Neuron (in vitro differentiated cells): ENCODE data around the gene PIPOX.
"Not testable (repeated sequence)": the region's sequence is repeated elsewhere in the genome, so short reads cannot be mapped to it uniquely, and the experiment has no call there.

Source experiments
- H2AFZ ChIP-seq: one replicate; pipeline ENCODE4 v1.6.1; 2013; ENCODE audit warnings: low read depth, mild to moderate bottlenecking, inconsistent platforms, low read length, moderate library complexity
- H3K27me3 ChIP-seq: one replicate; pipeline ENCODE4 v1.6.1; 2013; ENCODE audit warnings: low read length; ENCODE audit not compliant: insufficient read depth
- H3K36me3 ChIP-seq: one replicate; pipeline ENCODE4 v1.6.1; 2013; ENCODE audit warnings: low read length; ENCODE audit not compliant: insufficient read depth
- H3K4me1 ChIP-seq: one replicate; pipeline ENCODE4 v1.6.1; 2013; ENCODE audit warnings: low read length; ENCODE audit not compliant: insufficient read depth
- H3K4me3 ChIP-seq: 2 replicates; pipeline ENCODE4 v1.5.1; 2013; ENCODE audit warnings: mild to moderate bottlenecking, low read length, moderate library complexity
- H3K9me3 ChIP-seq: one replicate; pipeline ENCODE4 v1.6.1; 2013; ENCODE audit warnings: low read length

PIPOX gene

GRCh38 chr17:29077320-29077719 lies 34.4 kb downstream of the PIPOX start:
- Histone ChIP-seq H3K4me3 (no peak overlapping the region), H3K4me1 (no peaks in the 10 kb centered on the region), H3K36me3 (peaks cover 14% of the 10 kb centered on the region), H3K9me3 (peaks cover 2% of the 10 kb centered on the region), H3K27me3 (no peaks in the 10 kb centered on the region), H2AFZ (no peak overlapping the region)

- H3K4me1 ChIP-seq: no peaks in the 10 kb centered on the region
- H3K4me3 ChIP-seq: no peak overlapping the region
- H3K27me3 ChIP-seq: no peaks in the 10 kb centered on the region
- H2AFZ ChIP-seq: no peak overlapping the region
- peaks cover 2% of the 10 kb centered on the region for H3K9me3 ChIP-seq
- H3K36me3 ChIP-seq: peaks cover 14% of the 10 kb centered on the region
Measured at GRCh38 chr17:29078183-29079045, 35.5 kb downstream of the PIPOX start.

GRCh38 chr17:29079433-29079832 lies 36.5 kb downstream of the PIPOX start:
- Histone ChIP-seq H3K4me1 (no peaks in the 10 kb centered on the region), H3K36me3 (peaks cover 14% of the 10 kb centered on the region), H2AFZ (no peak overlapping the region), H3K4me3 (no peak overlapping the region), H3K27me3 (no peaks in the 10 kb centered on the region), H3K9me3 (peaks cover 2% of the 10 kb centered on the region)

GRCh38 chr17:29079887-29080286 lies 36.9 kb downstream of the PIPOX start:
- Histone ChIP-seq H3K9me3 (no peaks in the 10 kb centered on the region), H2AFZ (no peak overlapping the region), H3K4me3 (no peak overlapping the region), H3K27me3 (no peaks in the 10 kb centered on the region), H3K36me3 (peaks cover 14% of the 10 kb centered on the region), H3K4me1 (no peaks in the 10 kb centered on the region)

DNA sequence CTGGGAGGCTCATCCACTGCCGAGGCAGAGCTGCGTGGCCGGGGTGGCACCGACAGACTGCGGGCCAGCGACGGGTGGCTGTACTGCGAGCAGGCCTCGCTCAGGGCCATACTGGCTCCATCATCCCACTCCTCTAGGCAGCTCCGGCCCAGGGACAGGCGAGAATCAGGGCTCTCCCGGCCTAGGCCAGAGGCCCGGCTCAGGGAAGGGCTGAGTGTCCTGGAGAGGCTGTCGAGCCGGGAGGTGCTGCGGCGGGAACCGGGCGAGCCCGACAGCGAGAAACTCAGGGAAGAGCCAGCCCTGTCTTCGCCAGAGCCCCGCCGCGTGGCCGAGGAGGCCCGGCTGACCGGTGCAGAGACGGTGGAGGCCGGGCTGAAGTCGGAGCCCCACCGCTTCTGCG lies 37.4 kb downstream of the PIPOX start:
- H3K4me1 ChIP-seq: no peaks in the 10 kb centered on the region
- peaks cover 16% of the 10 kb centered on the region for H3K36me3 ChIP-seq
- no peaks in the 10 kb centered on the region for H3K9me3 ChIP-seq
- H2AFZ ChIP-seq: no peak overlapping the region
- H3K27me3 ChIP-seq: no peaks in the 10 kb centered on the region
- no peak overlapping the region for H3K4me3 ChIP-seq

- peaks cover 22% of the 10 kb centered on the region for H3K36me3 ChIP-seq
- H3K9me3 ChIP-seq: no peaks in the 10 kb centered on the region
- H2AFZ ChIP-seq: no peak overlapping the region
- no peaks in the 10 kb centered on the region for H3K27me3 ChIP-seq
- no peak overlapping the region for H3K4me3 ChIP-seq
- no peaks in the 10 kb centered on the region for H3K4me1 ChIP-seq
Measured at GRCh38 chr17:29080965-29081364, 38.0 kb downstream of the PIPOX start.

DNA sequence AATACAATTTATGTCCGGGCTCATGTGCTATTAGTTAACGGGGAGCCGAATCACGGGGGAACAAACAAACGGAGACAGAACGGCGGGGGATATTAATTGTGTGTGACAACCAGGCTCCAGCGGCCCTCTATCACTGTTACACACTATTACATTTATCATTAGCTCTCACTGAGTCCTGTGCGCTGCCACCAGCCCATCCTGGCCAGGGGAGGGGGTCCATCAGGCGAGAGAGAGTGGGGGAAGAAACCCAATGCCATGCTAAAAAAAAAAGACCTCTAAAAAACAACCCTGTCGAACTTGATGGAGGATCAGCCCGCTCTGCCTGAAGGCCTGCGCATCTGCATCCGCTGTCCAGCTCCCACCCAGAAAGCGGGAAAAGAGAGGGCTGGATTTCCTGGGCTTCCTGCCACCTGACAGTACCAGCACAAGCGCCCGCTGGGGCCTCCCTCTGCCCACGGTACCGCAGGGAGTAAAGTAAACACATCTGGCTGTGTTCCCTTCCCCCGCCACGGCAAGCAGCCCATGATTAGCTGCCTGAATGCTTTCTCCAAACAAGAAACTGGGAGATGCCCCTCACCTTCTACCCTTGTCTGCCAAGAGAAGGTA lies 41.7 kb downstream of the PIPOX start:
- H3K9me3 ChIP-seq: no peaks in the 10 kb centered on the region
- no peaks in the 10 kb centered on the region for H3K27me3 ChIP-seq
- peaks cover 37% of the 10 kb centered on the region for H3K36me3 ChIP-seq
- no peak overlapping the region for H2AFZ ChIP-seq
- H3K4me1 ChIP-seq: peaks cover 4% of the 10 kb centered on the region
- no peak overlapping the region for H3K4me3 ChIP-seq

GRCh38 chr17:29085223-29085622 lies 42.3 kb downstream of the PIPOX start:
- H3K4me3 ChIP-seq: no peak overlapping the region
- H3K27me3 ChIP-seq: no peaks in the 10 kb centered on the region
- peaks cover 36% of the 10 kb centered on the region for H3K36me3 ChIP-seq
- peaks cover 10% of the 10 kb centered on the region for H3K4me1 ChIP-seq
- no peaks in the 10 kb centered on the region for H3K9me3 ChIP-seq
- no peak overlapping the region for H2AFZ ChIP-seq

- Histone ChIP-seq H3K27me3 (no peaks in the 10 kb centered on the region), H3K36me3 (peaks cover 40% of the 10 kb centered on the region), H3K4me3 (no peak overlapping the region), H3K4me1 (peaks cover 23% of the 10 kb centered on the region), H3K9me3 (no peaks in the 10 kb centered on the region), H2AFZ (no peak overlapping the region)
Measured at GRCh38 chr17:29086628-29087332, 43.8 kb downstream of the PIPOX start.

- H3K4me1 ChIP-seq: peaks cover 25% of the 10 kb centered on the region
- H2AFZ ChIP-seq, H3K27me3 ChIP-seq, H3K4me3 ChIP-seq, H3K9me3 ChIP-seq: not testable (repeated sequence)
- H3K36me3 ChIP-seq: peaks cover 50% of the 10 kb centered on the region
Measured at GRCh38 chr17:29088782-29089181, 45.8 kb downstream of the PIPOX start.

GRCh38 chr17:29089601-29090044 lies 46.7 kb downstream of the PIPOX start:
- H3K9me3 ChIP-seq: no peaks in the 10 kb centered on the region
- peaks cover 55% of the 10 kb centered on the region for H3K36me3 ChIP-seq
- H3K27me3 ChIP-seq: no peaks in the 10 kb centered on the region
- H3K4me3 ChIP-seq: no peak overlapping the region
- H2AFZ ChIP-seq: no peak overlapping the region
- peaks cover 25% of the 10 kb centered on the region for H3K4me1 ChIP-seq

DNA sequence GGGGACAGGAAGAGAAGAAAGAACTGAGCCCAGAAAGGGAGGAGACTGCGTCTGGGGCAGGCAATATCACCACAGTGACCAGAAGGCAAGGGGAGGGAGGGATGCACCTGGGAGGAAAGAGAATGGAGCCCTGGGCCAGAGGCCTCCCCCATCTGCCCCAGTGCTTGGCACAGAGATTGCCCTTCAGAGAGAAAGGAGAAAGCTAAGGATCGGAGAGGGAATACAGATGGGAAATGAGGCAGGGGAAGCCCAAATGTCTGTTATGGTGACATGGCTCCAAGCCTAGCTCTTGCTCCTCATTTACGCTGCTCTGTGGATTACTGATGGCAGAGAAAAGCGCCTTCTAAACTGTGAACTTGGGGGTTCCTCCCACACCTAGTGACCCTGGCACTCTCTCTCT lies 47.2 kb downstream of the PIPOX start:
- Histone ChIP-seq H3K4me1 (peaks cover 25% of the 10 kb centered on the region), H3K36me3 (peaks cover 58% of the 10 kb centered on the region)

More for the DNA sequence above, 47.2 kb downstream of the PIPOX start:
- Histone ChIP-seq H3K4me3 (no peak overlapping the region), H3K27me3 (no peaks in the 10 kb centered on the region), H3K9me3 (no peaks in the 10 kb centered on the region), H2AFZ (no peak overlapping the region)
